ENCODE results near the gene SLC4A4.

- TF ChIP-seq POLR2A (IDR thresholded peaks at IDR 0.05; ENCODE audit: low read length) (no peak), GATA1 (IDR thresholded peaks at IDR 0.05; ENCODE audit: low read depth, low read length) (no peak)
Measured at GRCh38 chr4:71545168-71545567, 206.3 kb downstream of the SLC4A4 start.

Measured in erythroblast (primary cell).